HG02840 (cell line): ENCODE data around the gene PCCA.
"Not testable (repeated sequence)": the region's sequence is repeated elsewhere in the genome, so short reads cannot be mapped to it uniquely, and the experiment has no call there.

ENCODE experiments used
- ATAC-seq: cut with Tn5 transposase; IDR thresholded peaks from one replicate; pipeline ENCODE4 v1.9.1; 2021; ENCODE audit warnings: mild to moderate bottlenecking, moderate library complexity, moderate number of reproducible peaks; ENCODE audit not compliant: unreplicated experiment, low FRiP score

Gene PCCA

DNA sequence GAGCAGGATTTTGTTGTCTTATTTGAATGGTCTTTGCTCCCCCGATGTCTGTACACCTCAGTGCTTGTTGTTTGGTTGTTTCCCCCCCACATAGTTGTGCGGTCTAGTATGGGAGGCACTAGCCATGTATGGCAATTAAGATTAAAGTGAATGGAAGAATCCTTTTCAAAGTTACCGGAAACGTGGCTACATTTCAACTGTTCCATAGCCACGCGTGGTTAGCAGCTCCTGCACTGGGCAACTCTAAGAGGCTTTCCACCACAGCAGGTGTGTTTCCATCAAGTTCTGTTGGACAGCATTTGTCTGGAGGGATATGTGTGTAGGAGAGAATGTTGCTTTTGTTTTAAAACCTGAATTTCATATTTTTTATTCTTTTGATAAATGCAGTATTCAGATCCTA lies 252.4 kb downstream of the PCCA start:
- ATAC-seq, result no peak

DNA sequence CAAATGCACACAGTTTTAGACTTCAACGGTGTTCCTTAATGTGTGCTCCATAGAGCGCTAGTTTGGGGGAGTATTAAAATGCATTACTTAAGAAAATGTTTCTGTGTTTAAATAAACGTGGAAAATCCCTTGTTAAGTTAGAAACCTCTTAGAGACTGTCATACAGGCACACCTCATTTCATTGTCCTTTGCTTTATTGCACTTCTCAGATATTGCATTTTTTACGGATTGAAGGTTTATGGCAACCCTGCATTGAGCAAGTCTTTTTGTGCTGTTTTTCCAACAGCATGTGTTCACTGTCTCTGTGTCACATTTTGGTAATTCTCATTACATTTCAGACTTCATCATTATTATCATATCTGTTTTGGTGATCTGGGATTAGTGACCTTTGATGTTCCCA lies 255.7 kb downstream of the PCCA start:
- no peak for ATAC-seq

DNA sequence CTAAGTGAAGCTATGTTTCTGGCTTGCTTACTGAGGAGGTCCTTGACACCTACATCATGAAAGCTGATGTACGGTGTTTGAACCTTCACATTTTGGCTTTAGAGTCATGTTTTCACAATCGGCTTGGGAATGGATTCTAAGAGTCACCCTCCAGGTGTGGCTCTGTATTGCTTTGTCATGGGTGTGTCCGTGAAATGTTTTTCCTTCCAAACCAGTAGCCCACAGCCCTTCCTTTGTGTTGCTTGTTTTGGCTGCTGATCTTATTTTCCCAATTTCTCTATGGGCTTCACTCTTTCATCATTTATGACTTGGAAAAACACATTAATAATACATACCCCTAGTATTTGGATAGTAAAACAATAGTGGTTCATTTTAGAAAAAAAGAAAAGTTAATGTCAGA lies 259.1 kb downstream of the PCCA start:
- ATAC-seq, result no peak

DNA sequence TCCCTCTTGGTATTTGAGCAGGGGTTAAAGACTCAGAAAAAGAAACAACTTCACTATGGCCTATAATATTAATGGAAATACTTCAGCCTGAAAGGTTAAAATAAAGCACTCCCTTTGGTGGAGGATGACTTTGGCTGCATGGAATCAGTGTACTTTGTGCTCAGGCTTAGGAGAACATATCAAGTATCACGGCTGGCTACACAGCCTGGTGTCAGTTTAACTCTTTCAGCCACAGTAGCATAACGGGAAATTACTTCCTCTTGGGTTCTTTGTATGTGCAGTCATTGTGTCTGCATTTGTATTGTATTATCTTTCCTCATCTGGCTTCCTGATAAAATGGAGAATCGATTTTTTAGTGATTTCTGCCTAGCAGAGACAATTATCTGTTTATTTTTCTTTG lies 260.7 kb downstream of the PCCA start:
- no peak for ATAC-seq

DNA sequence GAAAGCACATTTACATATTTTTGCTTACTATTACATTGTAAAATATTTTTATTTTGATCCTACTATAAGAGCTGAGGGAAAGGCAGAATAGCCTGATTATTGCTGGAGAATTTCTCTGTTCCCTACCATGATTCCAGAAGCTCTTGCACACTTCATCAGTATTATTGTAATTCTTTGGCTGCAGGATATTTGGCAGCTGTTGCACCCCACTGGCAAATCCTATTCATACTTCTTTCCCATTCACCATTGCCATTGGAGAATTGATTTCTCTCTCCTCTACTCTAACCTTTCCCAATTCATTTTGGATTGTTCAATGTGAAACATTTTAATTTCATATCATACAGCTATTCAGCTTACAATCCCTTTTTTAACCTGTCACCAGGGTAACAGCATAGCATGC lies 261.7 kb downstream of the PCCA start:
- ATAC-seq, result no peak

DNA sequence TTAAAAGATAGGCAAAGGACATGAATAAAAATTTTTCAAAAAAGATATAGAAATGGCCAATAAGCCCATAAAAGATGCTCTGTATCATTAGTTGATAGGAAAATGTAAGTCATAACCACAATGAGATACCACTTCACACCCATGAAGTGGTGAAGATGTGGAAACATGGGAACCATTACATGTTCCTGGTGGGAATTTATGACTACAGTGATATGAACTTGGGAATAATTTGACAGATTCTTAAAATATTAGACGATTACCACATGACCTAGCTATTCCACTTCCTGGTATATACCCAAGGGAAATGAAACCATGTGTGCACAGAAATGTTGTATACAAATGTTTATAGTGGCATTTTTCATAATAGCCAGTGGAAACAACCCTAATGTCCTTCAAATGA lies 267.5 kb downstream of the PCCA start:
- ATAC-seq, result no peak

DNA sequence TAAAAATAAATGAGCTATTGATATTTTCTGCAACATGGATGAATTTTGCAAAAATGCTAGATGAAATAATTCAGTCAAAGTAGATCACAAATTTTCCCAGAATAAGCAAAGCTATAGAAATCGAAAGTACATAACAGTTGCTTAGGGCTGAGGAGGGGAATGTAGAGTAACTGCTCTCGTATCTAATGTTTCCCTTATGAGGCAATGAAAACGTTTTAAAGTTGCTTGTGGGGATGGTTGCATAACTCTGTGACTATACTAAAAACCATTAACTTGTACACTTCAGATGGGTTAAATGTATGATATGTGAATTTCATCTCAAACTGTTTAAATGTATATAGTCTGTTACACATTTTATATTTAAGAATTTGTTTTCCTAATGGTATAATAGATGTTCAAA lies 268.0 kb downstream of the PCCA start:
- ATAC-seq, result no peak

DNA sequence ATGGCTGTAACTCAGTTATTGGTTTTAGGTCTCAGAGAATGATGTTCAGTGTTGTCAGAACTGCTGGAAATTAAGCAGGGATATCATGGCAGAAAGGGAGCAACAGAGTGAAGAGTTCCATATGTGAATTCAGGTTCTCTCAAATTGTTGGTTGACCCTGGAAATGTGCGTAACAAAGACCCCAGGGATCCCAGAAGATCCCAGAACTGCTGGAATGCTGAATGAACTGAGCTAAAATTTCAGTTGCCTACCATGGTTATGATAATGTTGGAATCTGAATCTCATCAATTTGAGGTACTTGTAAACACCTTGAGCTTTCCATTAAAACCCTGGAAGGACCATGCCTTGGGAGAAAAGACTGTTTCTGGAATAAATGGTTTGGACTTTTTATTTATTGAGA lies 268.9 kb downstream of the PCCA start:
- ATAC-seq, result no peak

DNA sequence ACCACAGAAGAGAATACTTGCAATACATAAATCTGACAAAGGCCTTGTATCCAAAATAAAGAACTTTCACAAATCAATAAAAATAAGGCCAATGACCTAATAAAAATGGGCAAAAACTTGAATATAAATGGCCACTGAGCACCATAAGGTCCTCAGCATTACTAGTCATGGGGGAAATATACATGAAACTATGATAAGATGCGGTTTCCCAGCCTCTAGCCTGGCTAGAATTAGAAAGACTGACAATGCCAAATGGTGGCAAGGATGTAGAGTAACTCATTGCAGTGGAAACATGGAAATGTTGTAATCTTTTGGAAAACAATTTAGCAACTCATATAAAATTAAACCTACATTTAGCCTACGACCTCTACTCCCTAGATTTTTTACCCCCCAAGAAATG lies 272.6 kb downstream of the PCCA start:
- ATAC-seq, result no peak

DNA sequence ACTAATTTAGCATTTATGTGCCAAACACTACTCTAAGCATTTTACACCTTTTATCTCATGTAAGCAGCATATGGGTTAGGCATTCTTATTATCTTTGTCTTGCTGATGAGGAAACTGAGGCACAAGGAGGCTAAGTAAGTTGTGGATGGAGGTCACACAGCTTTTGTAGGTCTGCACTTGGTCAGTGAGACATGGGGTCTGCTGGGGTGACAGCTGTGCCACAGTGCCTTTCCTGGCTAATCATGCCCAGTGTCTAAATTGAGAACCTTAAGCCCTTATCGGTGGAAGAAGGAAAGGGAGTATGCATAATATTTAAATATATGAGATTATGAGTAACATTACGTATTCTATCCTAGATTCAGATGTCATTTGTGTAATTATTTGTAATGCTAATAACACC lies 273.5 kb downstream of the PCCA start:
- ATAC-seq, result no peak

DNA sequence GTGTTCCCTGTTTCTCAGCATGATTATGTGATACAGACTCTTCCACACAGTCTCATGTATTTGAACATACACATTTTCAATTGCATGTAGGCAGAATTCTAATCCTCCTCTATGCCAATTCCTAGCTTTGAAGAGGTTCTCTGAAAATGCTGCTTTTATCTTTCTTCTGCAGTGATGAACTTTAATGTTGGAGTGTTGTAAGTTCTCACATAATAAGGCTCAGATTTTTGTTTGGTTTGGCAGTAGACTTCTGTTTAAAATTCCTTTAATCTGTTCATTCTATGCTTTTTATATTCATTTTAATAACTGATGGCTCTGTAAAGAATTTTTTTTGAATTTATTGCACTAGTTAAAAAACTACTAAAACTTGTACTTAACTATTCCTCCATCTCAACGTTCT lies 273.9 kb downstream of the PCCA start:
- ATAC-seq, result no peak

DNA sequence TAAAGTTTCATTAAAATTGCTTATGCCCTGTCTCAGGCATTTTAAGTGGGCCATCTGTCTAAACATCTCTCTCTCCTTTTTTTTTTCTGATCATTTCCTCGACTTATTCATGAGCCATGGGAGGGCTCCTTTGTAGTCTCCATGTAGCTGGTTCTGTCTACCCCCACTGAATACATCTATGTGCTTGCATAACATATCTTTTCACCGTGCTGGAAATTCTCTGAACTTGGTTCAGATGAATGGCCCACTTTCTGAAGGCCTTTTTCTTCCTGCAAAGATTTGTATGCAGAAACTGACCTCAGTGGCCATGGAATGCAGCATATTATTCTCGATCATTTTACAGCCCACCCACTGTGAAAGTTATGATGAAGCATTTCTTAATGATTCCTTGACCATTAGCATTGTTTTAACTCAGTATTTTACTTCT lies 274.4 kb downstream of the PCCA start:
- ATAC-seq, result no peak

DNA sequence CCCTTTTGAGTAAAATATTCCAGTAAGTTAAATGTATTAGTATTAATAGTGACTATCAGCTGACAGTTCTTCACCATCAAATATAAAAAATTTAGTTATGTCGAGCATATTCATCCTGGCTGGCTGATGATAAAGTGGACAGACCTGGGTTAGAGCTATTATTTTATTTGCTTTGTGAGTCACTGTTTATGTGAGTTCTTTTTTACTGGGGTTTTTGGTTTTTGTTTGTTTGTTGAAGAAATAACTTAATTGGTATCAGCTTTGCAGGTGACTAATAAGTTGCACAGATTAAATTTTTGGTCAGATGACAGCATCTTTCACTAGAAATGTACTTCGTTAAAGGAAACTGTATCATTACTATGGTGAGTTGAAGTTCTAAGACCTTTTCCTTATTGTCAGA lies 275.0 kb downstream of the PCCA start:
- ATAC-seq, result no peak

DNA sequence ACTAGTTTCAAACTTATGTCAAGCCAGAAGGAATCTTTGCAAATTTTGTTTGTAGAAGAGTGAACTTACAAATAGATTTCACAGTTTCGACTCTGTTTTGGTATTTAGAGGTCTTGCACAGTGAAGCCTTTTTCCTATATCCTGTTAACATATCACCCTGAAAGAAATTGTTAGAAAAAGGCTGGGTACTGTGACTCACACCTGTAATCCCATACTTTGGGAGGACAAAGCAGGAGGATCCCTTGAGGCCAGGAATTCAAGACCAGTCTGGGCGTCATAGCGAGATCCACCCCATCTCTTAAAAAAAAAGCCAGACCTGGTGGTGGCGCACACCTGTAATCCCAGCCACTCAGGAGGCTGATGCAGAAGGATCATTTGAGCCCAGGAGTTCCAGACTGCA lies 275.7 kb downstream of the PCCA start:
- no peak for ATAC-seq

DNA sequence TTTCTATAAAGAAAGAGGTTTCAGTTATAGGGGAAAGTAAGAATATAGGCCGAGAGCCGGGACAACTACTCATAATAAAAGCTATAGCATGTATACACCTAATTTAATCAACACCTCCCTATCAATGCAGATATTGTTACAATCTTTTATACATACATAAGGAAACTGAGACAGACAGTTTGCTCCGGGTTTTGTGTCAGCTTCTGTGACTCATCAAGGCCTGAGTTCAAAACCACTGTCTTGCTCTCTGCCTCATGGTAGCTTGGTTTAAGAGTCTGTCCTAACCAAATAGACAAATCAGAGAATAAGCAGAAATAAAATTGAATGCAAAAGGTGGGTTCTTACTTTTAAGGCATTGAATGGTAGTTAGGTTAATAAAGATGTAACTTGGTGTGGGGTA lies 276.8 kb downstream of the PCCA start:
- no peak for ATAC-seq

DNA sequence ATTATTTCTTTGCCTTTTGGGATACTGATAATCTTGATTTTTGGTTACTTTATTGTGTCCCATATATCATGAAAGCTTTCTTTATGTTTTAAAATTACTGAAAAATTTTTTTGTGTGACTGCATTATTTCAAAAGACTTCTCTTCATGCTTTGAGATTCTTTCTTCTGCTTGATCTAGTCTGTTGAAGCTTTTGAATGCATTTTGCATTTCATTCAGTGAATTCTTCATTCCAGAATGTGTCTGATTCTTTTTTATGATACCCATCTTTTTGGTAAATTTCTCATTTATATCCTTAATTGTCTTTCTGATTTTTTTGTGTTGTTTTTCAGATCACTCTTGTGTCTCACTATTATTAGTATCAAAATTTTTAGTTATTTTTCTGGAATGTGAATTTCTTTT lies 289.6 kb downstream of the PCCA start:
- ATAC-seq, result no peak

DNA sequence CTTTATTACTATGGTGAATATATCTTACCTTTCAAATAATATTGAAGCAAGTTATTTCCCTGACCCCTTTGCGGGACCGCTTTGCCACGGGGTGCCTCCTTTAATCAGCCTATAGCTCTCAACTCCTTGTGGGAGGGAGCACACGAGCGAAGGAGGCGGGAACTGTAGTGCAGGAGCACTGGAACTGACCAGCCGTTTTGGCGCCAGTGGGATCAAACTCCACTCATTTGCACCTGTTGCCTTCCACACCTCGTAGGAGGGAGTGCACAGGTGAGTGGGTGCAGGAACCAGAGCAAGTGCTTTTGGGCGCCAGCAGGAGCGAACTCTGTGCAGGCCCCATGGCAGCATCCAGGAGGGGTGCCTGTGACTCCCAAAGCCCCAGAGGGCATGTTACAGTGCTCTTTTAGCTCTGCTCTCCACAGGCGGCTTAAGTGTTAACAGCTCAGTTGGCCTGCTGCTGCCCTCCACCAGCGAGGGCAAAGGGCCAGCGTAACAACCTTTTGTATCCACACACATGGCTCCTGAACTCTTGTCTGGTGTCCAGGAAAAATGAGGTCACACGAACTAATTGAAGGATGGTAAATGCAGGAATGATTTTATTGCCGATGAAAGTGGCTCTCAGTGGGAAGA lies 292.8 kb downstream of the PCCA start:
- no peak for ATAC-seq

DNA sequence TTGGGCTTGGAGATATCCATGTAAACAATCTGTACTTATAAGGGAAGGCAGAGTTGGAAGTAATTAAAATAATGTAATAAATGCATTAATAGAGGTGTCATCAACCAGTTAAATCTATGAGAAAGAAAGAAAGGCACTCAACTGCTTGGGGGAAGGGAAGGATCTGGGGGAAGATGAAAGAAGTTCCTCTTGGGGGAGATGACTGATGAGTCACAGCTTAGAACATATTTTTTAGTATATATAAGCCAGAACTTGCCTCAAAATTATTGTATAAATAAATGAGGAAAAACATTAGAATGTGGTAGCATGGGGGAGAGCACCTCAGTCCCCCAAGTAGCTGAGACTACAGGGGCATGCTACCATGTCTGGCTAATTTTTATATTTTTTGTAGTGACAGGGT lies 293.9 kb downstream of the PCCA start:
- no peak for ATAC-seq

DNA sequence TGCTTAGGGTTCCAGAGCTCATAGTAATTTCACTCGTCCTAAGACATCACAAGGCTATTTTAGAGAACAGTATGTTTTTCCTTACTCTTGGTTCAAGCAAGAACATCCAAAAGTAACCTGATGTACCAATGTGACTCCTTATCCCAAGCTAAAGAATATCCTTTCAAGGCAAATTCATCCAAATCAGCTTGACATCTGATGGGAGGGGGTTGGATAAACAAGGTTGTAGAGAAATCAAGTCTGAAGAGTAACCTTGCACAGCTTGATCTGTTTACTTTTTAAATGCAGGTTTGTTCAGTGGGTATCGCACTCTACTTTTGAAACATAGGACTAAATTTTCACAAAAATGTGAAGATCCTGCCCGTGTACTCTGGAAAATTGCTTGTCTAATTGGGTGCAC lies 298.5 kb downstream of the PCCA start:
- no peak for ATAC-seq

DNA sequence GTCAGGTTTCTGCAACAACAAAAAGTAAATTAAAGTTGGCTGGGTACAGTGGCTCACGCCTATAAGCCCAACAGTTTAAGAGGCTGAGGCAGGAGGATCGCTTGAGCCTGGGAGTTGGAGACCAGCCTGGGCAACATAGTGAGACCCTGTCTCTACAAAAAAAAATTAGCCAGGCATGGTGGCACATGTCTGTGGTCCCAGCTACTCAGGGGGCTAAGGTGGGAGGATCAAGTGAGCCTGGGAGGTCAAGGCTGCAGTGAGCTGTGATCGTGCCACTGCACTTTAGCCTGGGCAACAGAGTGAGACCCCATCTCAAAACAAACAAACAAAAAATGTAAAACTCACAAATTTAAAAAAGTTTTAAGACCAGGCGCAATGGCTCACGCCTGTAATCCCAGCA lies 299.3 kb downstream of the PCCA start:
- not testable (repeated sequence) for ATAC-seq

DNA sequence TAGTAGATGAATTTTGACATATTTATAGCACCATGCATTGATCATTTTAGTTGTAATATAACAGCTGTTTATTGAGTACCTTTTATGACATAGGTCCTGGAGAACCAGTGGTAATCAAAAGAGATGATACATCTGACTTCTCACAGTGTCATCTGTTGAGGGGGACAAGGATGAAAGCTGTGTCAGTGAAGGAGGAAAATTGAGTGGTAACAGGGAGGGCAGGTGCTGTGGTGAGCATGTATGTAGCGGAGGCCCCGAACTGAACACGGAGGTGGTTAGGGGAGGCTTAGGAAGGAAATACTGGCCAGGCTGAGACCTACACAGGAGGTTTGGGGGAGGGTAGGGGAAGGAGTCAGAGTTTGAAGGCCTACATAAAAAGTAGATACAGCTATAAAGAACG lies 300.0 kb downstream of the PCCA start:
- no peak for ATAC-seq

DNA sequence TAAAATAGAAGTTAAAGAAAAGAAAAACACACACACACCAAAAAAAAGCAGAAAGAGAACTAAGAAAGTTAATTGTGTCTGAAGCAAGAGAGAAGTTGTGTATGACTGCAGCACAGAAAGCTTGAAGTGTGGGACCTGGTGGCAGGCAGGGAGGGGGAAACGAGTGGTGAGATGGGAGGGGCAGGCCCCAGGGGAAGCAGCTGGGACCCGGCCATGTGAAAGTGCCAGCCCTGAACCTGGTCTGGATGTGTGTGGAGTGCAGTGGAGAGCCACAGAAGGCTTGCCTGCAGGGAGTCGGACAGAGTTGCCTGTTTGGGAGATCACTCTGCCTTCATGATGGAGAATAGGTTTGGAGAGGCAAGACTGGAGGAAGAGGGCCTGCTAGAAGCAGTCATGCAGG lies 300.7 kb downstream of the PCCA start:
- no peak for ATAC-seq
